Breast epithelium (tissue), 3 donors: ENCODE measurements around the gene CRLF1.

Source experiments
- POLR2AphosphoS5 ChIP-seq, 3 donors: sonication (generic); formaldehyde crosslinking; IDR thresholded peaks; one replicate each; pipeline ENCODE4 v1.6.1; 2017; ENCODE audit warnings: antibody characterized with exemption in 3 of 3
- TF ChIP-seq, protein P1 (sequence below), 3 donors: fragments of 450-650 bp; IDR thresholded peaks; one replicate each; pipeline ENCODE4 v1.5.1; 2016 to 2017; ENCODE audit warnings: antibody characterized with exemption in 3 of 3, mild to moderate bottlenecking in 3 of 3, moderate library complexity in 3 of 3

DNA sequence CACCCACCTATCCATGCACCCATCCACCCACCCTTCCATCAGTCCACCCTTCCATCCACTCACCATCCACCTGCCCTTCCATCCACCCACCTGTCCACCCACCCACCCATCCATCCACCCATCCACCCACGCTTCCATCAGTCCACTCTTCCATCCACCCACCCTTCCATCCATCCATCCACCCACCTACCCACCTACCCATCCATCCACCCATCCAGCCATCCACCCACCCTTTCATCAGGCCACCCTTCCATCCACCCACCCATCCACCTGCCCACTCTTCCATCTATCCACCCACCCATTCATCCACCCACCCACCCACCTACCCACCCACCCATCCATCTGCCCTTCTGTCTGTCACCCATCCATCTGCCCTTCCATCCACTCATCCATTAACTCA, 47.3 kb upstream of the CRLF1 start:
- TF ChIP-seq, protein P1, sequence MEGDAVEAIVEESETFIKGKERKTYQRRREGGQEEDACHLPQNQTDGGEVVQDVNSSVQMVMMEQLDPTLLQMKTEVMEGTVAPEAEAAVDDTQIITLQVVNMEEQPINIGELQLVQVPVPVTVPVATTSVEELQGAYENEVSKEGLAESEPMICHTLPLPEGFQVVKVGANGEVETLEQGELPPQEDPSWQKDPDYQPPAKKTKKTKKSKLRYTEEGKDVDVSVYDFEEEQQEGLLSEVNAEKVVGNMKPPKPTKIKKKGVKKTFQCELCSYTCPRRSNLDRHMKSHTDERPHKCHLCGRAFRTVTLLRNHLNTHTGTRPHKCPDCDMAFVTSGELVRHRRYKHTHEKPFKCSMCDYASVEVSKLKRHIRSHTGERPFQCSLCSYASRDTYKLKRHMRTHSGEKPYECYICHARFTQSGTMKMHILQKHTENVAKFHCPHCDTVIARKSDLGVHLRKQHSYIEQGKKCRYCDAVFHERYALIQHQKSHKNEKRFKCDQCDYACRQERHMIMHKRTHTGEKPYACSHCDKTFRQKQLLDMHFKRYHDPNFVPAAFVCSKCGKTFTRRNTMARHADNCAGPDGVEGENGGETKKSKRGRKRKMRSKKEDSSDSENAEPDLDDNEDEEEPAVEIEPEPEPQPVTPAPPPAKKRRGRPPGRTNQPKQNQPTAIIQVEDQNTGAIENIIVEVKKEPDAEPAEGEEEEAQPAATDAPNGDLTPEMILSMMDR (IDR thresholded peaks at IDR 0.05), result no peak
- no peak for TF ChIP-seq POLR2AphosphoS5 (IDR thresholded peaks at IDR 0.05)
